T-helper 17 cell (primary cell): ENCODE results near the gene OPHN1. TPM values are rescaled to one million over a fixed set of nuclear protein-coding genes. Genes with fewer than 3 reads are reported as not detected.
"Not testable (repeated sequence)": the region's sequence is repeated elsewhere in the genome, so short reads cannot be mapped to it uniquely, and the experiment has no call there.

ENCODE experiments used
- ATAC-seq: fragments of 150-1000 bp; cut with Tn5 transposase; 2 replicates; pipeline ENCODE4 v1.10.0; 2021; ENCODE audit warnings: mild to moderate bottlenecking, moderate library complexity
- DNase-seq, 3 donors: peaks; one replicate each; pipeline versions ENCODE4 v3.0.0 to v3.0.0-alpha.2; 2020 to 2021
- H3K9me3 ChIP-seq: one replicate; pipeline ENCODE4 v1.7.0; 2013; ENCODE audit warnings: low read length, mild to moderate bottlenecking; ENCODE audit not compliant: control insufficient read depth, poor library complexity, severe bottlenecking
- H3K27ac Mint-ChIP-seq: one replicate; pipeline ENCODE4 v1.8.0; 2022; ENCODE audit warnings: mild to moderate bottlenecking, moderate library complexity, mixed read lengths
- H3K27me3 Mint-ChIP-seq: one replicate; pipeline ENCODE4 v1.8.0; 2022; ENCODE audit warnings: mixed read lengths
- H3K36me3 Mint-ChIP-seq: one replicate; pipeline ENCODE4 v1.8.0; 2022; ENCODE audit warnings: low read depth, mixed read lengths
- H3K4me1 Mint-ChIP-seq: one replicate; pipeline ENCODE4 v1.8.0; 2022; ENCODE audit warnings: mild to moderate bottlenecking, mixed read lengths
- H3K4me3 Mint-ChIP-seq: one replicate; pipeline ENCODE4 v1.8.0; 2022; ENCODE audit warnings: mild to moderate bottlenecking, moderate library complexity, mixed read lengths
- total RNA-seq, 4 donors: library from RNA in 2 of 4; stranded (reverse) in 2 of 4; gene quantifications; one replicate each; pipeline ENCODE4 v1.2.3 and lab custom pipeline; 2022 to 2026

Gene OPHN1
- total RNA-seq, 2 donors from 2014 or later: 0.37 to 1.4 TPM

DNA sequence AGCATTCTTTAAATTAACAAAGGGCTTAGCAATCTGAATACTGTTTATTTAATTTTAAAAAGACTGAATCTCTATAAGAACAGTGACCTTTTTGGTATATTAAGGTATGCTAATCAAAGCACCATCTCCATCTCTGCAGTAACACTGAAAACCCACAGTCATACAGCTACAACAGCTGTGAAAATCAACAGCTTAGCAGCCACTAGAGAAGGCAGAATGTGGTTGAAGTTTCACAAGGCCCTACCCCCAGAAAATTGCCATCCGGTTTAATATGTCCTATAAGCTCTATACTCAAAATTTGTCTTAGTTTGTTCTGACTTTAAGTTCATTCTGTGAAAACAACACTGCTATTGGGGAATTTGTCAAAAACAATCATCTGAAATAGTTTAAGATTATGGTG lies 128.7 kb downstream of the OPHN1 start:
- no peaks in the 10 kb centered on the region for H3K27me3 Mint-ChIP-seq
- DNase-seq (no peak), ATAC-seq (no peak)
- H3K9me3 ChIP-seq: no peaks in the 10 kb centered on the region
- H3K4me1 Mint-ChIP-seq: no peaks in the 10 kb centered on the region
- H3K4me3 Mint-ChIP-seq: no peak overlapping the region
- no peaks in the 10 kb centered on the region for H3K36me3 Mint-ChIP-seq
- no peak overlapping the region for H3K27ac Mint-ChIP-seq

DNA sequence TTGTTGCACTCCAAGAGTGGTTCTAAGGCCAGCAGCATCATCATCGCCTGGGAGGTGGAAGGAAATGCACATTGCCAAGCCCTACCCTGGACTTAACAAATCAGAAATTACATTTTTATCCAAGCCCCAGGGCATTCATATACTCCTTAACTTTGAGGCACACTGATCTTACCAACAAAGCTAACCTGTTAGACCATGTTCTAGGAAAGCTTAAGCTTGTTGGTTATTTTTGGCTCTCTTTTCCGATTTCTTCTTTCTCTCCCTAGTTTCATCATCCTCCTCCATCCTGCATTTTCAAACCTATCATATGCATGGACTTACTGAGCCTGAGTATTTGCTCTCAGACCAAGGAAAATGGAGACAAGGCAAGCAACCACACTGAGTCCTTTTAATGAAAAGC lies 133.4 kb downstream of the OPHN1 start:
- ATAC-seq (no peak), DNase-seq (no peak)
- Mint-ChIP-seq H3K27me3 (no peaks in the 10 kb centered on the region), H3K36me3 (no peaks in the 10 kb centered on the region), H3K27ac (no peak overlapping the region), H3K4me1 (no peaks in the 10 kb centered on the region), H3K4me3 (no peak overlapping the region)
- no peaks in the 10 kb centered on the region for H3K9me3 ChIP-seq

DNA sequence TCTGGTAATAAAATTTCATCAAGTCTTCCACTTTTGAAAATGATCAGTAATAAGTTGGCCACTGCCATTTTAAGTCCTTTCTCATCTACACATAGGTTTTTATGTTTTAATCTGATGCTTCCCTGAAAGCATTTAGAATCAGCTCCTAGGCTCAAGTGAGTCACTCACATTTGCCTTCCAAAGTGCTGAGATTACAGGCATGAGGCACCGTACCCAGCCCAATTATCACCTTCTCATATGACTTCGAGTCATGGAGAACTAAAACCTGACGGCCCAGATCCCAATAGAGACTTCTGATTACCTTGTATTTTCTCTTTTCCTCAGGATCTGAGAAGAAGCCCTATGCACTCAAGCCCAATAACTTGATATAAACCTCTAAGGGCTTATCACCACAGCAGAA lies 140.8 kb downstream of the OPHN1 start:
- Mint-ChIP-seq H3K36me3 (no peaks in the 10 kb centered on the region), H3K4me3 (no peak overlapping the region), H3K4me1 (no peaks in the 10 kb centered on the region), H3K27ac (no peak overlapping the region), H3K27me3 (no peaks in the 10 kb centered on the region)
- DNase-seq: no peak
- ATAC-seq: no peak
- H3K9me3 ChIP-seq: no peaks in the 10 kb centered on the region

DNA sequence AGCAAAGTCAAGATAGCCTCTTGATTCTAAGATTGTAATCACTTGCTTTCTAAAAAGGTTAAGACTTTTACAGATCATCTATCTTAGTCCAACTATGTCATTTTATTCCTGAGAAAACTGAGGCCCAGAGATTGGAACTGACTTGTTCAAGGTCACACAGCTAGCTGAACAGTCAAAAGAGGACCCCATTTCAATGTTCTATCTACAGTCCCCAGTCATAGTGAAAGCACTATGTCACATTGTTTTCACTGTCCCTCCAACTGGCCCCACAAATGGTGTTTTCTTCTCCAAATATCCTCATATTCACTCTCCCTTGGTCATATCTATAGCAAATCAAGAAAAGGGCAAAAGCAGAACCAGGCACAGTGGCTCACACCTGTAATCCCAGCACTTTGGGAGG lies 145.2 kb downstream of the OPHN1 start:
- H3K9me3 ChIP-seq: no peaks in the 10 kb centered on the region
- no peak overlapping the region for H3K4me3 Mint-ChIP-seq
- no peak overlapping the region for H3K27ac Mint-ChIP-seq
- no peaks in the 10 kb centered on the region for H3K36me3 Mint-ChIP-seq
- ATAC-seq (no peak), DNase-seq (no peak)
- H3K4me1 Mint-ChIP-seq: no peaks in the 10 kb centered on the region
- H3K27me3 Mint-ChIP-seq: no peaks in the 10 kb centered on the region

DNA sequence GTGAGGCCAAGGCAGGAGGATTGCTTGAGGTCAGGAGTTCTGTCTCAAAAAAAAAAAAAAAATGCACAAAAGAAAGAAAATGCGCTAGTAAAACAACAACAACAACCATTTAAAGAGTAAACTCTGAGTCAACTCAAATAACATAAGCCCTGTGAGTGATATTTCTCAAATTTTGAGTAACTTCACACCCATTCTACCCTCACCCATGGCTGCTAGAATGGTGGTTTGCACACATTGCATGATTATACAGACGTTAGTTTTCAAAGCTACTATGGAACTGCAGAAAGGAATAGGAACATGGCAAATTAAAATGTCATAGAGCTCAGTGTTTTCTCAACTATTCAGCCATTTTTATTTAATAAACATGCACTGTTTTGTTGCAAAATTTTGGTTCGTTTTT lies 145.9 kb downstream of the OPHN1 start:
- Mint-ChIP-seq H3K27me3 (no peaks in the 10 kb centered on the region), H3K36me3 (no peaks in the 10 kb centered on the region), H3K4me1 (no peaks in the 10 kb centered on the region), H3K4me3 (no peak overlapping the region), H3K27ac (no peak overlapping the region)
- ATAC-seq (no peak), DNase-seq (no peak)
- H3K9me3 ChIP-seq: no peaks in the 10 kb centered on the region

DNA sequence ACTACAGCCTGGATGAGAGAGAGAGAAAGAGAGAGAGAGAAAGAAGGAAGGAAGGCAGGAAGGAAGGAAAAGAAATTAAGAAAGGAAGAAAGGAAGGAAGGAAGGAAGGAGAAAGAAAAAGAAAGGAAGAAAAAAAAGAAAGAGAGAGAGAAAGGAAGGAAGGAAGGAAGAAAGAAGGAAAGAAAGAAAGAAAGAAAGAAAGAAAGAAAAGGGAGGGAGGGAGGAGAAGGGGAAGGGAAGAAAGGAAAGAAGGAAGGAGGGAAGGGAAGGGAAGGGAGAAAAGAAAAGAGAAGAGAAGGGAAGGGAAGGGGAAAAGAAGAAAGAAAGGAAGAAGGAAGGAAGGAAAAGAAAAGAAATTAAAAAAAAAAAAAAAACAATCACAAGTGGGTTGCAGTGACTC lies 146.3 kb downstream of the OPHN1 start:
- DNase-seq (no peak), ATAC-seq (no peak)
- no peaks in the 10 kb centered on the region for H3K36me3 Mint-ChIP-seq
- no peaks in the 10 kb centered on the region for H3K9me3 ChIP-seq
- H3K27ac Mint-ChIP-seq: no peak overlapping the region
- no peak overlapping the region for H3K4me3 Mint-ChIP-seq
- no peaks in the 10 kb centered on the region for H3K27me3 Mint-ChIP-seq
- no peaks in the 10 kb centered on the region for H3K4me1 Mint-ChIP-seq

DNA sequence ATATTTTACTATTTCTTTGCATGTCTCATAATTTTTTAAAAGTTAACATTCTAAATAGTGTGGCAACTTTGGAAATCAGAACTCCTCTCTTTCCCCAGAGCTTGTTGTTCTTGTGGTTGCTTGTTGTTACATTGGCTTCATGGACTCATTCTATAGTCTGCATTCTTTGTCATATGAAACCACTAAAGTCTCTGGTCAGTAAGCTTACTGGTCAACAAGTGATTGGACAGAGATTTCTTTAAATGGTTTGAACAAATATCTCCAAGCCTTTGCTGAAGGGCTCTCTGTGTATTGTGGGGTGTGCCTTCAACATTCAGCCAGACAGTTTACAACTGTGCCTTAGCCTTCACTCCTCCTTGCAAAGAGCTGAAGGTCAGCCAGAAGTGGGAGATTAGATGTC lies 147.2 kb downstream of the OPHN1 start:
- Mint-ChIP-seq H3K27ac (no peak overlapping the region), H3K4me1 (no peaks in the 10 kb centered on the region), H3K4me3 (no peak overlapping the region), H3K36me3 (no peaks in the 10 kb centered on the region), H3K27me3 (no peaks in the 10 kb centered on the region)
- no peaks in the 10 kb centered on the region for H3K9me3 ChIP-seq
- DNase-seq (no peak), ATAC-seq (no peak)

DNA sequence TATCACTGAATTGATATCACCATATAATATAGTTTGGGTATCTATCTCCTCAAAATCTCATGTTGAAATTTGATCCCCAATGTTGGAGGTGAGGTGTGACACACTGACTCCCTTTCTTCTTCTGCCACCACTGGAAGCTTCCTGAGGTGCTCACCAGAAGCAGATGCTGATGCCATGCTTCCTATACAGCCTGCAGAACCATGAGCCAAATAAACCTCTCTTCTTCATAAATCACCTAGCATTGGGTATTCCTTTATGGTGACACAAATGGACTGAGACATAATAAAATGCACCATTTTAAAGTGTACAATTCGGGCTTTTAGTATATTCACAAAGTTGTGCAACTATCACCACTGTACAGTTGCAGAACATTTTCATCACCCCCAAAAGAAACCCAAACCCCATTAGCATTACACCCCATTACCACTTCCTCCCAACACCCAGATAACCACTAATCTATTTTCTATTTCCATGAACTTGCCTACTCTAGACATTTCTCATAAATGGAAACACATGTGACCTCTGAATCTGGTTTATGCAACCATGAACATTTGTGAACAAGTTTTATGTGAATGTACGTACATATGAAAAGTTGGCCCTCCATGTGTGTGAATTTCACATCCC lies 148.9 kb downstream of the OPHN1 start:
- Mint-ChIP-seq H3K4me1 (no peaks in the 10 kb centered on the region), H3K4me3 (no peak overlapping the region)
- no peak for DNase-seq

DNA sequence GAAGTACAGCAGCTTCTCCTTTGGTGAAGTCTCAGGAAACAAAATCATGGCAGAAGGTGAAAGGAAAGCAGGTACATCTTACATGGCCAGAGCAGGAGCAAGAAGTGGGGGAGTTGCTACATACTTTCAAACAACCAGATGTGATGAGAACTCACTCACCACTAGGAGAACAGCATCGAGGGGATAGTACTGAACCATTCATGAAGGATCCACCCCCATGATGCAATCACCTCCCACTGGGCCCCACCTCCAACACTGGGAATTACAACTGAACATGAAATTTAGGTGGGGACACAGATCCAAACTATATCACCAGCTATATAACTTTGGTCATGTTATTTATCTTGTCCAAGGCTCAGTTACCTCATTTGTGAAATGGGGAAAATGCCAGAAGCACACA lies 159.4 kb downstream of the OPHN1 start:
- ATAC-seq (no peak), DNase-seq (no peak)
- H3K4me1 Mint-ChIP-seq: no peaks in the 10 kb centered on the region

More for the DNA sequence above, 148.9 kb downstream of the OPHN1 start:
- no peak for ATAC-seq
- H3K27ac Mint-ChIP-seq: no peak overlapping the region
- no peaks in the 10 kb centered on the region for H3K36me3 Mint-ChIP-seq
- no peaks in the 10 kb centered on the region for H3K27me3 Mint-ChIP-seq
- no peaks in the 10 kb centered on the region for H3K9me3 ChIP-seq

DNA sequence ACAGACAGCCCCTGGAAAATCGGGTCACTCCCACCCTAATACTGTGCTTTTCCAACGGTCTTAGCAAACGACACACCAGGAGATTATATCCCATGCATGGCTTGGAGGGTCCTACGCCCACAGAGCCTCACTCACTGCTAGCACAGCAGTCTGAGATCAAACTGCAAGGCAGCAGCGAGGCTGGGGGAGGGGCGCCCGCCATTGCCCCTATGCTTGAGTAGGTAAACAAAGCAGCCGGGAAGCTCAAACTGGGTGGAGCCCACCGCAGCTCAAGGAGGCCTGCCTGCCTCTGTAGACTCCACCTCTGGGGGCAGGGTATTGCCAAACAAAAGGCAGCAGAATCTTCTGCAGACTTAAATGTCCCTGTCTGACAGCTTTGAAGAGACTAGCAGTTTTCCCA lies 168.5 kb downstream of the OPHN1 start:
- H3K27ac Mint-ChIP-seq, DNase-seq, H3K4me1 Mint-ChIP-seq, H3K27me3 Mint-ChIP-seq, H3K9me3 ChIP-seq, ATAC-seq, H3K4me3 Mint-ChIP-seq, H3K36me3 Mint-ChIP-seq: not testable (repeated sequence)

More for the DNA sequence above, 159.4 kb downstream of the OPHN1 start:
- Mint-ChIP-seq H3K27ac (no peak overlapping the region), H3K27me3 (no peaks in the 10 kb centered on the region), H3K36me3 (no peaks in the 10 kb centered on the region), H3K4me3 (no peak overlapping the region)
- no peaks in the 10 kb centered on the region for H3K9me3 ChIP-seq

DNA sequence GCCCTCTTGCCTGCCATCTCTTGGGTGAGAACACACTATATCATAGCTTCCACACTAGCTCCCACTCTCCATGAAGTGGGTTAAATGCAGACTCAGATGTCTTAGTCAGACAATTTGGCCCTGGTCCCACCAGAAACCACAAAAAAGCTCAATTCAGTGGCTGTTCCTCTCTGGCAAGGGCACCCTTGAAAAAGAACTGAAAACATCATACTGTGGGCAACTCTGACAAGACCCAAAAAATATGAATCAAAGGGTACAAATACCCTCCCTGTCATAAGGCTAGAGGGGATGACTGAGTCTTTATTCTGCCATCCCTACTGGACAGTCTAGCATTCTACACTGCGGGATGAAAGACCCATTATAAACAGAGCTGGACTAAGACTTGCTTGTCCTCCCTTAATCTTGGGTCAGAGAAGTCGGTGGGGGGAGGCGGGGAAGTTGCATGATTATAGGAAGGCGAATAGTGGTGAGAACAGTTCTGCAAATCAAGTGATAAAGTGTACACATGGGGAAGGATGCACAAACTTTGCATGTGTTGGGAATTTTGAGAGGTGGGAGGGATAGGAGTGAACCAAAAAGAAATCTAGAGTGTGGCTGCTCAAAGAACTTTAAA lies 172.1 kb downstream of the OPHN1 start:
- H3K4me1 Mint-ChIP-seq: no peaks in the 10 kb centered on the region
- no peak overlapping the region for H3K4me3 Mint-ChIP-seq
- ATAC-seq: no peak
- no peak overlapping the region for H3K27ac Mint-ChIP-seq
- H3K9me3 ChIP-seq: no peaks in the 10 kb centered on the region
- no peaks in the 10 kb centered on the region for H3K27me3 Mint-ChIP-seq
- no peaks in the 10 kb centered on the region for H3K36me3 Mint-ChIP-seq
- DNase-seq: no peak

DNA sequence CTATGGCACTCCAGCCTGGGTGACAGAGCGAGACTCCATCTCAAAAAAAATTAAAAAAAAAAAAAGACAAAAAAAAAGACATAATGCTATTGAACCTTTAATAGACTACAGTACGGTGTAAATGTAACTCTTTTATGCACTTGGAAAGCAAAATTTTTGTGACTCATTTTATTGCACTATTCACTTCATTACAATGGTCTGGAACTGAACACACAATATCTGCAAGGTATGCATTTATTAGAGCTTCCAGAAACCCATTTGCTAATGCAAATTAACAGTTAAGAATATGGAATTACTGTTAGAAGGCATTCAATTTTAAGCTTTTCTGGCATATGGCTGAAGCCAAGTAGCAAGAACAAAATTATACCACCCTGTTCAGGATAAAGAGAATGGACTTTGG lies 176.3 kb downstream of the OPHN1 start:
- no peaks in the 10 kb centered on the region for H3K27me3 Mint-ChIP-seq

DNA sequence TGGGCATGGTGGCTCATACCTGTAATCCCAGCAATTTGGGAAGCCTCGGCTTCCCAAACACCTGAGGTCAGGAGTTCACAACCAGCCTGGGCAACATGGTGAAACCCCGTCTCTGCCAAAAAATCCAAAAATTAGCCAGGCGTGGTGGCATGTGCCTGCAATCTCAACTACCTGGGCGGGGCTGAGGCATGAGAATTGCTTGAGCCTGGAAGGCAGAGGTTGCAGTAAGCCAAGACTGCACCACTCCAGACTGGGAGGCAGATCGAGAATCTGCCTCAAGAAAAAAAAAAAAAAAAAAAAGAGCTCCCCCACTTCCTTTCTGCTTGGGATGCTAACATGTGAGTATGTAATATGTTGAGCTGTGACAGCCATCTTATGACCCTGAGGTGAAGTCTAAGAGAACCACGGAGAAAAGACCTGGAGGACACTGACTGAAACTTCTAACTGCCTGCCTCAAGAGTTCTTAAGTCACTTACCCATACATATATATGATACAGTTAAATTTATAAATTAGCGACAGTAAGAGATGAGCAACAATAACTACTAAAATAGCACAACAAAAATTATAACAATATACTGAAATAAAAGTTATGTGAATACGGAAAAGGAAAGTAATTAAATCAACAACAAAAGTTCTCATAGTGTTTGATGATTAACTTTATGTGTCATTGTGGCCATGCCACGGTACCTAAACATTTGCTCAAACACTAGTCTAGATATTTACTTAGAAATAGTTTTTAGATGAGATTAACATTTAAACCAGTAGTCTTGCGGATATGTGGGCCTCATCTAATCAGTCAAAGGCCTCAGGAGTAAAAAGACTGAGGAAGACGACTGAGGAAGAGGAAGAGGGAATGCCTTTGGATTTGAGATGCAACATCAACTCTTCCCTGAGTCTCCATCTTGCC lies 178.3 kb downstream of the OPHN1 start:
- no peaks in the 10 kb centered on the region for H3K36me3 Mint-ChIP-seq
- H3K4me3 Mint-ChIP-seq: no peak overlapping the region
- ATAC-seq: no peak
- H3K27me3 Mint-ChIP-seq: no peaks in the 10 kb centered on the region
- H3K4me1 Mint-ChIP-seq: no peaks in the 10 kb centered on the region
- no peak overlapping the region for H3K27ac Mint-ChIP-seq
- DNase-seq: no peak
- no peaks in the 10 kb centered on the region for H3K9me3 ChIP-seq

More for the DNA sequence above, 176.3 kb downstream of the OPHN1 start:
- no peaks in the 10 kb centered on the region for H3K9me3 ChIP-seq
- Mint-ChIP-seq H3K4me1 (no peaks in the 10 kb centered on the region), H3K4me3 (no peak overlapping the region), H3K27ac (no peak overlapping the region), H3K36me3 (no peaks in the 10 kb centered on the region)
- ATAC-seq (no peak), DNase-seq (no peak)
